Measurements from ENCODE around the gene HTR4. TPM values are rescaled to one million over a fixed set of nuclear protein-coding genes. Genes with fewer than 3 reads are reported as not detected.
A peak's percentile ranks its signal among the peaks of the same experiment; 100 is the strongest.
"Not testable (repeated sequence)": the region's sequence is repeated elsewhere in the genome, so short reads cannot be mapped to it uniquely, and the experiment has no call there.

Gene HTR4
- total and polyA plus RNA-seq, 7 donors = 0.60 to 16.1 (median 3.1) TPM

GRCh38 chr5:148474025-148474511, 180.3 kb downstream of the HTR4 start:
- no peaks in the 10 kb centered on the region for H3K36me3 ChIP-seq
- no peaks in the 10 kb centered on the region for H3K9me3 ChIP-seq
- H3K27ac ChIP-seq = no peak overlapping the region
- peaks cover 0 to 12% (median 6%) of the 10 kb centered on the region in 4 donors for H3K4me1 ChIP-seq
- peak; percentile 66 for DNase-seq
- WGBS, 2 donors = 92 to 95% methylated on average over 8 of the region's 8 CpGs
- no peak for TF ChIP-seq EP300 (IDR thresholded peaks at IDR 0.05)
- no peaks in the 10 kb centered on the region for H3K27me3 ChIP-seq
- intact Hi-C loops (cut with DNase I) = no loop called here
- no peak overlapping the region for H3K4me3 ChIP-seq

- Histone ChIP-seq H3K4me1 (peaks cover 0 to 14% (median 7%) of the 10 kb centered on the region in 4 donors), H3K36me3 (no peaks in the 10 kb centered on the region), H3K27ac (no peak overlapping the region), H3K27me3 (no peaks in the 10 kb centered on the region), H3K9me3 (no peaks in the 10 kb centered on the region), H3K4me3 (no peak overlapping the region)
- 71 to 83% methylated on average over 2 of the region's 2 CpGs for WGBS, 2 donors
- no peak for DNase-seq
- no peak for TF ChIP-seq POLR2AphosphoS5 (IDR thresholded peaks at IDR 0.05)
- no peak for TF ChIP-seq POLR2A (IDR thresholded peaks at IDR 0.05)
- TF ChIP-seq EP300 (IDR thresholded peaks at IDR 0.05) = no peak
- no peak for TF ChIP-seq CTCF (IDR thresholded peaks at IDR 0.05)
- intact Hi-C loops (cut with DNase I) = no loop called here
These were observed 182.9 kb downstream of the HTR4 start for GRCh38 chr5:148471379-148471778.

- no peak overlapping the region for H3K4me3 ChIP-seq
- 53 to 69% methylated on average over 4 of the region's 4 CpGs for WGBS, 2 donors
- H3K4me1 ChIP-seq = peaks cover 0 to 31% (median 20%) of the 10 kb centered on the region in 4 donors
- DNase-seq = peak; percentile 66
- TF ChIP-seq POLR2AphosphoS5 (IDR thresholded peaks at IDR 0.05) (peak in 2 of 4 donors; percentile 16 to 25), POLR2A (IDR thresholded peaks at IDR 0.05) (no peak)
- peak overlapping the region; percentile 11 to 65 (median 29) for H3K27ac ChIP-seq
- H3K27me3 ChIP-seq = no peaks in the 10 kb centered on the region
- H3K36me3 ChIP-seq = no peaks in the 10 kb centered on the region
- no peaks in the 10 kb centered on the region for H3K9me3 ChIP-seq
- intact Hi-C loops (cut with DNase I) = loop anchor here (5.0 kb wide), 1 partner anchor 93 kb away; no protein-coding TSS in a partner anchor
These were observed 184.8 kb downstream of the HTR4 start for GRCh38 chr5:148469501-148469935.

- Histone ChIP-seq H3K27ac (peak overlapping the region; percentile 11 to 65 (median 29)), H3K4me1 (peaks cover 0 to 34% (median 22%) of the 10 kb centered on the region in 4 donors)
- not testable (repeated sequence) for H3K4me3 ChIP-seq, H3K27me3 ChIP-seq, DNase-seq, H3K36me3 ChIP-seq, H3K9me3 ChIP-seq
- WGBS, 2 donors = 76 to 84% methylated on average over 5 of the region's 5 CpGs
- intact Hi-C loops (cut with DNase I) = loop anchor here (5.0 kb wide), 1 partner anchor 94 kb away; no protein-coding TSS in a partner anchor
These were observed 185.6 kb downstream of the HTR4 start for GRCh38 chr5:148468746-148469145.

DNA sequence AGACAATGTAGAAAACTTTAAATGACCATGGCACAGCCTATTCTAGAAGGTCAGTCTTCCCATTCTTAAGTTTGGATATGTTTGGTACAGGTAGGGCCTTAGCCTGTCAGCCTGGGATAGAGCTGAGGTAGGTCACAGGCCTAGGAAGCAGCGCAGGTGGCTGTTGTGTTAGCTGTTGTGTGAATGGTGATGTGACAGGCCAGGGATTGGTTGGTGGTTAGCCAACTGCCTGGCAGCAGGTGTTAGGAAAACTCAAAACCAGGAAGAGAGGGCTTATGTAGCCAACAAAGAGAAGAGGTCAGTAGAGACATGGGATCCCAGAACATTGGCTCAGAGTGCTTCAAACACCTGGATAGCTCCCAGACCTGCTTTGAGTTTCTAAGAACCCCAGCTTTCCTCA, 186.4 kb downstream of the HTR4 start:
- Histone ChIP-seq H3K36me3 (no peaks in the 10 kb centered on the region), H3K4me3 (no peak overlapping the region), H3K9me3 (no peaks in the 10 kb centered on the region), H3K27ac (peak overlapping the region in 2 of 4 donors; percentile 29 to 65), H3K4me1 (peaks cover 0 to 34% (median 22%) of the 10 kb centered on the region in 4 donors), H3K27me3 (no peaks in the 10 kb centered on the region)
- DNase-seq = no peak
- intact Hi-C loops (cut with DNase I) = loop anchor here (5.0 kb wide), 1 partner anchor 94 kb away; no protein-coding TSS in a partner anchor
- TF ChIP-seq POLR2AphosphoS5 (IDR thresholded peaks at IDR 0.05) (no peak), EP300 (IDR thresholded peaks at IDR 0.05) (no peak), POLR2A (IDR thresholded peaks at IDR 0.05) (no peak), CTCF (IDR thresholded peaks at IDR 0.05) (no peak)
- 93 to 95% methylated on average over 1 of the region's 1 CpG for WGBS, 2 donors

DNA sequence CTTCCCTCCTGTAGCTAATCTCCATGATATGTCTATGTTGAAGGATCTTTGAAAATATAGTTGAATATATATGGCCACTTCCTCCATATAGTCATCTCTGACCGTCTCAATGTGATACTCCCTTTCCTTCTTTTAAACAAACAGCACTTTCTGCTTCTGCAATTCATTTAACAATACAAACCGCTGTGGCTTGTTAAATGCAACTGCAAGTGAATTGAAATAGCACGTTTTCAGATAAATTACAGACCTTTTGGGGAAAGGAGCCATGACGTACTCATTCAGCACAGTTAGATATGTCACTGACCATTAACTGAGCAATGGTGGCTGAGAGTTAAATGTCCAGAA, 188.1 kb downstream of the HTR4 start:
- TF ChIP-seq CTCF (IDR thresholded peaks at IDR 0.05) (no peak), POLR2AphosphoS5 (IDR thresholded peaks at IDR 0.05) (no peak), POLR2A (IDR thresholded peaks at IDR 0.05) (no peak), EP300 (IDR thresholded peaks at IDR 0.05) (no peak)
- Histone ChIP-seq H3K4me1 (peaks cover 0 to 34% (median 22%) of the 10 kb centered on the region in 4 donors), H3K4me3 (no peak overlapping the region), H3K27ac (peak overlapping the region in 3 of 4 donors; percentile 42 to 60 (median 60)), H3K9me3 (no peaks in the 10 kb centered on the region), H3K36me3 (no peaks in the 10 kb centered on the region), H3K27me3 (no peaks in the 10 kb centered on the region)
- intact Hi-C loops (cut with DNase I) = loop anchor here (5.0 kb wide), 1 partner anchor 96 kb away; no protein-coding TSS in a partner anchor
- 71 to 79% methylated on average over 4 of the region's 4 CpGs for WGBS, 2 donors
- DNase-seq = no peak

All from sigmoid colon (tissue), 7 donors.